Retina (tissue), 1 donor: Measurements from ENCODE around the gene WNT9A.
A peak's percentile ranks its signal among the peaks of the same experiment; 100 is the strongest.

Experiments used
- DNase-seq: peaks from one replicate; pipeline ENCODE4 v3.0.0-alpha.2; 2016

WNT9A gene

DNA sequence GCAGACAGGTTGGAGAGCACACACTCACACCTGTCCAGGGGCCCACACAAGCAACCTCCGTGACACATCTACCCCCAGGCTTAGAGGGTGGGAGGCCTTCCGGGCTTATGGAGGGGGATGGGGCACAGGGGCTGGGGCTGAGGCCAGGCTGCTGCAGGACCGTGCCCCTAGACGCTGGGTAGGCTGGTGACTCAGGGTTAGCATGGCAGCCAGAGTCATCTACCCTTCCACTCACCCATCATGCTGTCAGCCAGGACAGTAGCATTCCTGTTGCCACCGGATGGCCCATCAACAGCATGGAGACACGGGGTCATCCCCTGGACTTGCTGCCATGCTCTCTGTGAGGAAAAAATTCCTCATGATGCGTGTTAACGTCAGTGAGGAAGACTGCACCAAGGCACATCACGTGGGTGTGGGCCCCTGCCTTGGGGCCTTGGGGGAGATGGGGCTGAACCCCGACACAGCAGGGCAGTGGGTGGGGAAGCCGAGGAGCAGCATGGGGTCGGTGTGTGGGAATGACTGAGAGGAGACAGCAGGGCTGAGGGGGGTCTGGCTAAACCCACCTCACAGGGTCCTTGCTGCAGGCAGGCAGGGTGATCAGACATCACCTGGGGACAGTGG lies 52.8 kb downstream of the WNT9A start:
- no peak for DNase-seq

DNA sequence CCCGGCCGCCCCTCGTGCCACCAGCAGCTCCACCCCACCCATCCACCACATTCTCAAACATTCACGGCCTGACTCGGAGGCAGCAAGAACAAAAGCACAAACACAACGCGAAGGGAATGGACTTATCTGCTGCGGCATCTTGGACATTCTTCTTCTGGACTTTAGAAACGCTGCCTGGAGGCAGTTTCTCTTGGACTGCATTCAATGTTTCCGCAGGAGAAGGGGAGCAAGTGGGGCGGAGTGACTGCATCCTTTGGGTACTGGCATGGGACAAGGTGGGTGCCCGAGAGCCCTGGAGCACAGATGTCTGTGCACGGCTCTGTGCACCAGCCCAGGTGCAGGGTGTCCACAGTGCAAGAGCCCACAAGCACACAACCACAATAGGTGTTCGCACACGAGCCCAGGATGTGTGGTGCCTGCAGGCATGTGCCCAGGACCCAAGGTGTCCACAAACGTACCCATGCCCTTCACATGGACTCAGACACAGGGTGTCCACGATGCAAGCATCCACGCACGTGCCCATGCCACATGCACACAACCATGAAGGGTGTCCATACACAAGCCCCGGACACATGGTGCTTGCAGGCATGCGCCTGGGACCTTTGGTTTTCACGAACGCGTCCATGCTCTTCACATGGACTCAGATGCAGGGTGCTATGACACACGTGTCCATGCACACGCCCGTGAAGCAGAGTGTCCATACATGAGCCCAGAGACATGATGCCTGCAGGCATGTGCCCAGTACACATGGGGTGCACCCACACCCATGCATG lies 53.6 kb downstream of the WNT9A start:
- no peak for DNase-seq

DNA sequence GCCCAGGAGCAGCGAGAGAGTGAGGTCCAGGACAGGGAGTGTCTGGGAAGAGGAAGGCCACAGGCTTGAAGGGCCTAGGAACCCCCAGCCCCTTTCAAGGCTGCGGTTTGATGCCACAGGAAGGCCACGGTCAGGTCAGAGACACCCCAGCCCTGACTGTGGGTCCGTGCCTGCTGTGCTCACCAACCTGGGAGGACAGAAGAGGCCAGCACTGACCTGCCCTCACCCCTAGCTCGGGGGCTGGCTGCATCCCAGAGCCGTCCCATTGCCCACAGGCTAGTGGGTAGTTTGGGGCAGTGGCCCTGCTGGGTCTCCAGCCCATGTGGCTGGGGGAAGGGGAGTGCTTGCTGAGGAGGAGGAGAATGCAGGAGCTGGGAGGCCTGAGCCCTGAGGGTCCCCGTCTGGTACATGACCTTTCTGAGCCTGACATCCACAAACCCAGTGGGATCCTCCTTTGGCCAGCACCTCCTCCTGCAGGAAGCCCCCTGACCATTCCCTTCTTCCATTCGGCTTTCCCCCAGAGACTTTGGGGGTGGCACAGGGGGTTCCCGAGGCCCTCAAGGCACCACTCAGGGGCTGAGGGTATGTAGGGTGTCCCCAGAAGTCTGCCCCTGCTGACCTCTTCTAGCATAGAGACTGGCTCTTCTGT lies 54.3 kb downstream of the WNT9A start:
- no peak for DNase-seq

DNA sequence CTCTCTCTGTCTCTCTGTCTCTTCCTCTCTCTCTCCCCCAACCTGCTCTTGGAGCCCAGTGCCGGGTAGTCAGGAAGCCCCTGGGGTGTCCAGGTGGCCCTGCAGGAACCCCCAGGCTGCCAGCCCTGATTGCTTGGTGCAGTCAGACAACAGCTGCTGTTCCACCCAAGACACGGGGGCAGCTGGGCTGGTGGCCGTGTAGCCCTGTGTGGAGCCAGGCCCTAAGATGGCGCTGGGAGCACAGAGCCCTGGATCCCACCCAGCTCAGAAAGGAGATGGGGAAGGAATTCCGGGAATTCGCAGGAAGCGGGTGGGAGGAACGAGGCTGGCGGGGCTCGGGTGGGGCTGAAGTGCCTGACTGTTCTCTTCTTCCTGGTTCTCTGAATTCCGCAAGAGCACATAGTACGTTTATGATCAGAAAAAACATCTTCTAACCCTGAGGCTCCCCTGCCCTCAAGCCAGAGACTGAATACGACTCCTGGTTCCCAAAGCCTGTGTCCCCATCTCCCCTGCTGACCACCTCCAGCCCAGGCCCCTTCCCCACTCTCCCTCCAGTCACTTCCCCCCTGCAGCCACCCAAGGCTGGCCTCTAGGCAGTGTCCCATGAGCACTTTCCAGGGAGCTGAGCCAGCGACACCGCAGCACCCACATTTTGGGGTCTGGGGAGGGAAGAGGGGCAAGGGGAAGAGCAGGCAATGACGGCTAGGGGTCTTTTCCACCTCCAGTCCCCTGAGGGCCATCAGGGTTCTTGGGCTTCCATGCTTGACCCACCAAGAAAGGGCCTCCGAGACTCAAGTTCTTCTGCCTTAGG lies 55.0 kb downstream of the WNT9A start:
- no peak for DNase-seq

DNA sequence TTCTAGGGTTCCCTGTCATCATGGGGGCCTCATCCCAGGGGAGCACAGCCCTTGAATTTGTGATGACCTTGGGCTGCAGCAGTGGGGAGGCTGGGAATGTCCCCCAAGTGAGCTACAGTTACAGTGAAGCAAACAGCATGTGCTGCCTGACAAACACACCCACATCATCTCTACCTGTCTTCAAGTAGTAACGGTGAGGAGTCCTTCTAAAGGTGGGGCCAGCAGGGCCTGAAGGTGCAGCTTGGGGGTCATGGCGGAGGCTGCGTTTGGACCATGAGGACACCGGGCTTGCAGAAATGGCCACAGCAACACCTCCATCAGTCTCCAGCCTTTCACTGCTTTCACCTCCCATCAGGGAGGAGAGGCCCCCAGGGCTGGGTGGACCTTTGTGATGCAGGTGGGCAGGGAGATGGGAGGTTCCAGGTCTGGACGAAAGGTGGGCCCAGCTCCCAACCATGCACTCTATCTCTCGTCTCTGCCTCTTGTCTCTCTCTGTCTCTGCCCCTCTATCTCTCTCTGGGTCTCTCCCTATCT lies 55.7 kb downstream of the WNT9A start:
- DNase-seq = no peak

DNA sequence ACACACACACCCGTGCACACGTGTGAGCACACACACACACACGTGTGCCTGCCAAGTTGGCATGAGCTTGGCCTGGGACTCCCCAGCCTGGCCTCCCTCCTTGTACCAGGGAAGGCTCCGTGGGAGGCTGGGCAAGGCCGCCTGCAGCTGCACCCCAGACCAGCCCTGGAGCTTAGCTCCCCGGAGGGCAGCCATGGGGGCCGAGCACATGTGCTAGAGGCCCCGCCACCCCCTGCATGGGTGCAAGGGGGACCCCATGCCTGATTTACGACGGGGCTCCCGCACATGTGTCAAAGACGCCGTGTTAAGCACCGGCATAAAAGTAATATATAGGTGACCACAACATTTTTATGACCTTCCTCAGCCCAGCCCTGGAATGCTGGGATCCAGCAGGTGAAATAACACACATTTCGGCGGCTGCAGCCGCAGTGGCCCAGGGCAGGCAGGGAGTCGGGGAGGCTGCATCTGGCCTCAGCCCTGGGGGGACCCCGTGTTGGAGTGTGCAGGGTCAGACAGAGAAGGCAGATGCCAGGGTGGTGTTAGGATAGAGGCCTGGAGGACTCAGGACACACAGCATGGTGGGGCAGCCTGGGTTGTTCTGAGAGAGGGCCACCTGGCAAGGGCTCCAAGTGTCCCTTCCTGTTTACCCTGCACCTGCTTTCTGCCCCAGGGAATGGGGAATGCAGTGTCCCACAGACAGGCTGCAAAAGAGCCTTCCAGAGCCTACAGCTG lies 56.3 kb downstream of the WNT9A start:
- DNase-seq = no peak

DNA sequence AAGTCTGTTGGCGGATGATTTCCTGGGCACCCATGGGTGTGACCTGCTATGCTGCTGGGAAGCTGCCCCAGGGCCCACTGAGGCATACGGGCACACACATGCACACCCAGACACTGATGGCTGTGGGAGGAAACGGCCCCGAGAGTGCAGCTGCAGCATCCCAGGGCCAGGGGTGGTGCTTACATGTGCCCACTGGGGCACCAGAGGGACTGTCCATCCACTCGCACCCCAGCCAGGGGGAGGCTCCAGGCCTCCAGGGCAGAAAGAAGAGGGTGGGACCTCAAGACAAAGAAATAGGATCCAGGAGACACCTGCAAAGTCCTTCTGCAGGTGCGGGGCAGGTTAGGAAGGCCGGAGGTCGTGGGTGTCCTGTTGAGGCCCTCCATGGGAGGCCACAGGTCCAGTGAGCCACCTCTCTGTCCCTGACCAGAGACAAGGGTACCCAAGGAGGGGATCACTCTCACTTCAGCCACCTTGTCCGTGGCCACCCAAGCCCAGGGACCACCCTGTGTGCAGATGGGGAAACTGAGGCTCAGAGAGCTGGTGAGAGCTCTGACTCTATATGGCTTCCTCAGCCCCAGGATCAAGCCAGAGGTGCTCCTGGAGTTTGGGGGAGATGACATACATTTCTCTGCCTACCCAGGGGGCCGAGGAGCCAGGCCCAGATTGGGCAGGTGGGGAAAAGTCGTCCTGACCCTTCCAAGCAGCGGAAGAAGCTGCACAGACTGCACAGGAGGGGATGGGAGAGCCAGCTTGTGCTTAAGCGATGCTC lies 57.1 kb downstream of the WNT9A start:
- no peak for DNase-seq

DNA sequence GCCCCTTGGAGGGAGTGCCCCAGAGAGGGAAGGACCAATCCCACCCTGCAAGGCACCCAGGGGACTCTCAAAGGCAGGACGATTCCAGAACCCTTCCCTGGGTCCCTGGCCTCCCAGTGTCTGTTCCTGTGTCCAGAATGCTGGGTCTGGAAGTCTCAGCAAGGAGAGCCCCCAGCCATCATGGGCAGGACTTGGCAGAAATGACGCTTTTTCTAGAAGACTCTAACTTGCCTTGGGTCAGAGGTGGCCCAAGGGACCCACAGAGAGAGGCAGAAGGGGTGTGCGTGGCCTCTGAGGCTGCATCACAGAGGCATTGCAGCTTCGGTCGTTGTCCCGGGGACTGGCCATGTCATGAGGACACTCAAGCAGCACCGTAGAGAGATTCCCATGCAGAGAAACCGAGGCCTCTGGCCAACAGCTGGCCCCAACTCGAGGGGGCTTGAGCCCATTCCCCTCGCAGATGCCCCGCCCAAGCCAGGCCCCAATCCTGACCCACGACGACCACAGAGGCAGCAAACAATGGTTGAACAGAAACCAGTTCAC lies 57.8 kb downstream of the WNT9A start:
- no peak for DNase-seq

DNA sequence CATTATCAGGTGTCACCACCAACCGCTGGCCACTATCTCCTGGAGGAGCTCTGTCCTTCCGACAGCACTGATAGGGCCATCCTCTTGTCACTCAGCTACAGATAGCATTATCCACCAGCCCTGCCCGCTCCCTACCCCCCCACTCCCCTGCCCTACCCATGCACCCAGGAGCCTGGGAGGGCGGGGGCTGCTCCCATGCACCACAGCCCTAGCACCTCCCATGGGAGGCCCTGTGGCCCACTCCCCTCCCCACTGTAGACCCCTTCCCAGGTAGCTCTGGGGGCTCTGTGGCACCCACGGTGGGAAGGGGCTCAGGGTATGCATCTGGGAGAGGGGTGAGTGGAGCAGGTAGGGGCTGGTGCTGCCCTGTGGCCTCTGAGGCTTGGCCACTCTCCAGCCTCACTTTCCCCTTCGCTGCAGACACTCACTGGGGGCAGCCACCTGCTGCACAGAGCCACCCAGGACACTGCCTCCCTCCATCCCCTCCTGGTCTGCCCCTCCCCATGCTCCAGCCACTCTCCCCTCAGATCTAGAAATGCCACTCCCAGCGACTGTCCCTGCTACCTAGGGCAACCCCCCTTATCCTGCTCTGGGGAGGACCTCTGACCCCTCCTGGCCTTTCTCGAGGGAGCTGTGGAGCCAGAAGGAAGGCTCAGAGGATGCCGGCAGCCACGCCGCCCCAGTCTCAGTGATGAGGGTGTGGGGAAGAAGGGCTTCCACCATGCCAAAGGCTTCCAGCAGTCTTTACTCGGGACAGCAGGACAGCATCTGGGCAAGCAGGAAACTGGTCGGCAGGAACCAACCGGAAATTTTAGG lies 58.5 kb downstream of the WNT9A start:
- DNase-seq = no peak

DNA sequence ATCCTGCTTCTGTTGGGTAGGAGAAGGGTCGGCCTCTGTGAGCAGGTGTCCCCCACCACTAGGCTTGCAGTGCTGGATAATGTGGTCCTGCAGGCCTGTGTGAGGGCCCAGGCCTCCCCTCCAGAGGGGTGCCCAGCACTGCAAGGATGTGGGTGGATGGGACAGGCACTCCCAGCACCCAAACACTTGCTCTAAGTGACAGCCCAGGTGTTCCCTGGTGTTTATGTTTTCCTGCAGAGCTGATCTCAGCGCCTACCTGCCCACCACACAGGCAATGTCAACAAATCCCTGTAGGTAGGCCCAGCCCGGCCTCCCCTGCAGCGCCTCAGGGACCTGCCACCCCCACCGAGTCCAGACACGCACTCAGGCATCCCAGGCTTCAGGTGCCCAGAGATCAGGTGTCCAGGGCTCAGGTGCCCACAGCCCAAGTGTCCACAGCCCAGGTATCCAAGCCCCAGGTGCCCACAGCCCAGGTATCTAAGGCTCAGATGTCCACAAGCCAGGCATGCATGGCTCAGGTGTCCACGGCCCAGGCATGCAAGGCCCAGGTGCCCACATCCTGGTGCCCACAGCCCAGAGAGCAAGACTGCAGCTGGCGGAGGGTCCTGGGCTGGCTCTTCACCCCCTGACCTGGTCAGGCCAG lies 59.2 kb downstream of the WNT9A start:
- no peak for DNase-seq

DNA sequence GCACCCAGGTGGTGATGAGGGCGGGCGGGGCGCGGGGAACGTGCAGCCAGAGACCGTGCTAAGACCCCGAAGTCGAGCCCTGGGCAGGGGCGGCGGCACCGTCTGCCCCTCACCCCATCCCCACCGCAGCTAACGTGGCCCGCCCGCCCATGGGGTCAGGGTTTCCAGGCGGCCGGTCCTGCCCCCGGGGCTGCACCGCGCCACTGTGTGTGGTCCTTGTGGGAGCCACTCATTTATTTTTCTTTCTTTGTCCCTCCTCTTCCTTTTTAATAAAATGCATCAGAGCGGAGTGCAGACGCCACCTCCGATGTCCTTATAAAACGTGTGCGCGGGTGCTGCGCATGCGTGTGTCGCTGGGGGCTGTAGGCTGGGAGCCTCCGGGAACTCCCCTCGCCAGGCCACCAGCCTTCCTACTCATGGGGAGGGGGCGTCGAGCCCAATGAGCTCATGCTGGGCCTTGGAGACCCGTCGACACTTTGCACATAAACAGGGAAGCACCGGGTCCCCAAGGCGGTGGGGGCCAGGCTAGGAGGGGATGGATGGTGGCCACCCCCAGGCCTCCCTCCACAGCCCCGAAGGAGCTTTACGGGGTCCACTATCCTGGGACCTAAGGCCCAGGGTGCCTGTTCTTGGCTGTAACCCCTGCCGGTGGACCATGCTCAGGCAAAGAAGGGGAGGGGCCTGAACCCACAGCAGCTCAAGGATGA lies 59.9 kb downstream of the WNT9A start:
- DNase-seq = peak; percentile 85

DNA sequence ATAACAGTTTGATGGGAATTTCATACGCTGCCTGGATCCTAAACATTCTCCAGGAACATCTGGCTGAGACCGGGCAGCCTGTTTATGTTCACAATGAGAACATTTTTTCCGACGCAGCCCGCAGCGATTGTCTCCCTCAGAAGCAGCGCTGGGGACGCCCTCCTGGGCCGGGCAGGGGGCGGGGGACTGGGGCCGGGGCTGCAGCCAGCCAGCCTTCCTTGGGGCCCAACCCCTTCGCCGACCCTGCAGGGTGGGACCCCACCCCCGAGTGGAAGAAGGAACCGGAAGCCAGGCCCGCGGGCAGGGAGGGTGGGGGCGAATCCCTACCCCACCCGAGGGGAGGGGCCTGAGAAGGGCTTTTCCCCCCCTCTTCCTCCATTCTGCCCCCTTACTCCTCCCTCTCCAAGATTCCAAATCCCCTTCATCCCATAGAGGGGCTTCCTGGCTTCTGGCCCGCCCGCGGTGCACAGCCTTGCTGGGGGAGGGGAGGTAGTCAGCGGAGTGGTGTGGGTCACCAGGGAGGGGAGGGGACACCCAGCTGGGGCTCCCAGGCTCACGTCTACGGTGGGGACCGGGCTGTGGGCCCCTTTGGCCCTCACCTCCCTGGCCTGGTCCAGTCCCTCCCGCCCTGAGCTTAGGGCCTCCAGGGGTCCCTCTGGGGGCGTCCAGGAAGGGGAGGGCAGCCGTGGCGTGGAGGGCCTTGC lies 60.6 kb downstream of the WNT9A start:
- peak; percentile 59 for DNase-seq

DNA sequence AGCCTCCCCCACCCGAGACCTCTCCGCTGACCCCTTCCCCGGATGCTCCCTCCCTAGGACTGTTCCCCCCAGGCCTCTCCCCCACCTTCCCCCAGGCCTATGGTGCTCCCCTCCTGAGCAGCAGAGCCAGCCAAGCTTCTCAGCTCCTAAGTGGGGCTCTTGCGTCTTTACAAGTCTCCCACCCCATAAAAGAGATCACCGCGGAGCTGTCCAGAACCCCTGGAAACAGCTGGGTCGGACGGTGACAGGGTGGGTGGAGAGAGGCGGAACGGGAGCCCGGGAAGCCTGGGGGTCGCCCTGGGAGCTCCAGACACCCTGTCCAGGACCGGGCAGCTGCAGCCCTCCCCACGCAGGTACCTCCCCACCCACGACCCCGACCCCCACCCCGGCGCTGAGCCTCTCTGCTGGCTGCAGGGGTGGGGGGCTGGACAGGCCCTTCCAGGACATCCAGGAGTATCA lies 61.2 kb downstream of the WNT9A start:
- no peak for DNase-seq

DNA sequence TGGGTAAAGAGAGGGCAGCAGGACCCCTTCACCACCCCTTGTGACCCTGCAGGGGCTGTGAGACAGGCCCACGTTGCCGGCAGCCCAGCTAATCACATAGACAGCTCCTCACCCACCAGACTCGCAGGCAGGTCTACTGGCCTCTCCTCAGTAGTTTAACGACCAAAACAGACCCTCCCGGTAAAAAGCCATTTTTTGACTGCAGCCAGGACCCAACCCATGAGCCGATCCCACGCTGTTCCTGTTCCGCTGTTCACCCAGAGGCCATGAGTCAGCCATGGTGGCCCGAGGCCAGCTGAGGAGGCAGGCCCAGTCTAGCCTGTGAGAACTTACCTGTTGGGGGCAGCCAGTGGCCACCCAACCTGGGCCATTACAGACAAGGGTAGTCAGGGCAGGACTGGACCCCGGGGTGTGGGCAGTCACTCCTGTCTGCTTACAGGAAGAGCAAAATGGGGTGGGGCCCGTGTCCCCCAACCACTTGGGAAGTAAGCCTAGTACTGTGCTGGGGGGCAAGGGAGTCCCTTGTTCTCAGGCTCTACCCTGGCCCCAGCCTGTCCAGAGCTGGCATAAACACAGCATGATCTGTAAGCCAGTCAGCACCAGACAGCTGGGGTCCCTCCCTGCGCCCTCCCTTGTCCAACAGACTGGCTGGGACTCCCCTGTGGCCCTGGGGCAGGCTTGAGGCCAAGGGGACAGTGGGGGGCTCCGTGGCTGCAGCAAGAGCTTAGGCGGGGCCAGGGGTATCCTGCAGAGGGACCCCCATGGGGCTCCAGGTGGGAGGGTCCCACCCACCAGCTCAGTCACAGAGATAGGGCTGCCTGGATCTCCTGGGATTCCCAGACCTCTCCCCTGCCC lies 61.9 kb downstream of the WNT9A start:
- no peak for DNase-seq

DNA sequence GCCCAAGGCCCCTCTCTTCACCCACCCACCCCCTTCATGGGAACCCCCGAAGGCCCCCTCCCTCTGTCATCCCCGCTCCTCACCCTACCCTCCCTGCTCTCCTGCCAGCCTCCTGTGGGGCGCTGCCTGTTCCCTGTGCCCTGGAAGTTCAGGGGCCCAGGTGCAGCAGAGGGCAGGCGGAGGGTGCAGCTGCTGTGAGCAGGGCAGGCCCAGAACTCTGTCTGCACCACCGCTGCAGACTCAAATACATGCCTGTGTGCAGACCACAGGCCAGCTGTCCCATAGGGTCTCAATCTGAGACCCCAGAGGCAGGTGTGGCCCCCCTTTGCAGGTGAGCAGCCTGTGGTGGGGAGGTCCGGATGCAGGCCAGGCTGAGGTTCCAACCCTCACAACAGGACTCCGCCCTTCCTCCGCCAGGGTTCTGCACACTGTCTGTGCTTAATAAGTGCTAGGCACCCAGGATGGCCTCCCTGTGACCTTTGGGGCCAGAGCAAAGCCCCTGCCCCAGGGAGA lies 62.5 kb downstream of the WNT9A start:
- no peak for DNase-seq

DNA sequence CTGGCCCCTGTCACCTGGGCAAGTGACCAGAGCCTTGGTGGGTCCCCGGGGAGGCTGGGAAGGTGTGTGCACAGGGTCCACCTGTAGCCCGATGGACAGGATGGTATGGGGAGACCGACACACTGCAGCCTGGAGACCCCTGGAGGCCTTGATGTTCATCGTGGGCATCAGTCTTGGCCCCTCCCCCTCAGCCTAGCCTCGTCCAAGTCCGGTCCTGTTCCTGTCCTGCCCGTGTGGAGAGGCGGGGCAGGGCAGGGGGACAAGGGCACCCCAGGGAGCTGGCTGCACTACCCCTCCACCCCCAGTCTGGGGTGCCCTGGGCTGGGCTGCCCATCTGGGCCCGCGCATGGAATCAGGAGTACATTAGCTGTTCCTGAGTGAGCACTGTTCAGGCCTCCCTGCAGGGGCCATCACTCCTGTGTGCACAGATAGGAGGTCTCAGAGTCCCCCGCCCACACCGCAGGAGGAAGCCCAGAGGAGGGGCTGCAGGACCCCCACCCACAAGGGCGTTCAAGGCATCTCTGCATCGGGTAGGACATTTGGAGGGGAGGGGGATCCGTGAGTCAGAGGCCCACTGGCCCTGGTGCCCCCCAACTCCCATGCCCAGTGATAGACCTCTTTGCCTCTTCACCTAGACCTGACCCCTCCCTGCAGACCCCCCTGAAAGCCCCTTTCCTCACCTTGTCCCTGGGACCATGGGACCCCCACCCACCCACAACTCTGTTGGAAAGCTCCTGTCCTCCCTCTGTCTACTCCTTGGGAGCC lies 63.2 kb downstream of the WNT9A start:
- no peak for DNase-seq
